Measurements from ENCODE around the gene AOAH. TPM values are rescaled to one million over a fixed set of nuclear protein-coding genes. Genes with fewer than 3 reads are reported as not detected.

AOAH gene
- total and polyA plus RNA-seq, 9 of the 15 experiments (the other 6 are each of a cell fraction or from before 2014, with no cell fraction given) = not detected

- no peaks in the 10 kb centered on the region for H3K4me1 ChIP-seq (replicated peaks in 1 of 2; ENCODE audit: control insufficient read depth in 2 of 2, insufficient read depth in 2 of 2, low read length in 2 of 2)
- DNase-seq (ENCODE audit: extremely low read depth in 1 of 4, low spot score in 3 of 4) (no peak), FAIRE-seq (no peak), ATAC-seq (no peak)
- H3K9me3 ChIP-seq (replicated peaks; ENCODE audit: control insufficient read depth, insufficient read depth, low read depth, low read length) = no peaks in the 10 kb centered on the region
- H3K9ac ChIP-seq (ENCODE audit: insufficient read depth in 1 of 2, low read depth in 2 of 2, low read length in 2 of 2) = no peak overlapping the region
- no peaks in the 10 kb centered on the region for H3K79me2 ChIP-seq (ENCODE audit: control insufficient read depth, insufficient read depth, low read length)
- no peaks in the 10 kb centered on the region for H3K9me1 ChIP-seq (ENCODE audit: control insufficient read depth, insufficient read depth, low read length)
- in situ Hi-C loops (cut with MboI) (no loop called here), intact Hi-C loops (cut with micrococcal nuclease) (no loop called here)
- H3K36me3 ChIP-seq (ENCODE audit: control insufficient read depth, insufficient read depth, low read length) = no peaks in the 10 kb centered on the region
- 0 out of 2 replicates have a peak, but pooled peaks cover 8% of the 10 kb centered on the region for H4K20me1 ChIP-seq (replicated peaks; ENCODE audit: control insufficient read depth, insufficient read depth, low read length)
- peaks cover 31 to 46% of the 10 kb centered on the region in 2 experiments for H3K27me3 ChIP-seq (ENCODE audit: control insufficient read depth in 2 of 2, insufficient read depth in 2 of 2, low read length in 2 of 2)
- BruUV-seq (replicated peaks) = no TSS peak
- H3K27ac ChIP-seq (ENCODE audit: extremely low read depth, low read depth, low read length) = no peak overlapping the region
- H3K4me2 ChIP-seq (ENCODE audit: insufficient read depth, low read length) = no peak overlapping the region
- ChIA-PET CTCF (ENCODE audit: low intra/inter-chr PET ratio) (no interaction called here), POLR2A (interaction anchor here (0.6 kb wide), 1 partner anchor 184 kb away, joined by 4 read pairs; no protein-coding TSS in a partner anchor)
- no peak overlapping the region for H2AFZ ChIP-seq (ENCODE audit: low read depth, low read length)
- WGBS (ENCODE audit: insufficient coverage, low coverage, missing lambda C conversion rate) = 0% methylated on average over 9 of the region's 9 CpGs
- H3K4me3 ChIP-seq = no peak overlapping the region
- TF ChIP-seq GABPB1 (CRISPR knock-in tag; IDR thresholded peaks at IDR 0.05) (no peak), TBP (optimal IDR thresholded peaks at IDR 0.05; ENCODE audit: low read depth, low read length) (no peak), MLLT1 (IDR thresholded peaks at IDR 0.05) (no peak), HNRNPK (IDR thresholded peaks at IDR 0.05; ENCODE audit: low read depth, low read length, poor library complexity, severe bottlenecking) (no peak), POLR2A (conservative IDR thresholded peaks at IDR 0.05) (no peak), MYNN (IDR thresholded peaks at IDR 0.05) (no peak), MYNN (CRISPR knock-in tag; IDR thresholded peaks at IDR 0.05) (no peak), ELF2 (CRISPR knock-in tag; IDR thresholded peaks at IDR 0.05) (no peak), KAT8 (IDR thresholded peaks at IDR 0.05; ENCODE audit: low read depth) (no peak), ZFP36 (IDR thresholded peaks at IDR 0.05; ENCODE audit: low read depth, low read length, partially characterized antibody) (no peak), U2AF2 (optimal IDR thresholded peaks at IDR 0.05; ENCODE audit: low read depth, low read length) (no peak), BCLAF1 (IDR thresholded peaks at IDR 0.05; ENCODE audit: borderline replicate concordance in 1 of 2, control insufficient read depth in 1 of 2, low read depth in 2 of 2, low read length in 1 of 2) (no peak)
- TF ChIP-seq, protein P1, sequence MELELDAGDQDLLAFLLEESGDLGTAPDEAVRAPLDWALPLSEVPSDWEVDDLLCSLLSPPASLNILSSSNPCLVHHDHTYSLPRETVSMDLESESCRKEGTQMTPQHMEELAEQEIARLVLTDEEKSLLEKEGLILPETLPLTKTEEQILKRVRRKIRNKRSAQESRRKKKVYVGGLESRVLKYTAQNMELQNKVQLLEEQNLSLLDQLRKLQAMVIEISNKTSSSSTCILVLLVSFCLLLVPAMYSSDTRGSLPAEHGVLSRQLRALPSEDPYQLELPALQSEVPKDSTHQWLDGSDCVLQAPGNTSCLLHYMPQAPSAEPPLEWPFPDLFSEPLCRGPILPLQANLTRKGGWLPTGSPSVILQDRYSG (tag; conservative IDR thresholded peaks at IDR 0.05; ENCODE audit: low read depth) = no peak
- TF ChIP-seq, protein P2, sequence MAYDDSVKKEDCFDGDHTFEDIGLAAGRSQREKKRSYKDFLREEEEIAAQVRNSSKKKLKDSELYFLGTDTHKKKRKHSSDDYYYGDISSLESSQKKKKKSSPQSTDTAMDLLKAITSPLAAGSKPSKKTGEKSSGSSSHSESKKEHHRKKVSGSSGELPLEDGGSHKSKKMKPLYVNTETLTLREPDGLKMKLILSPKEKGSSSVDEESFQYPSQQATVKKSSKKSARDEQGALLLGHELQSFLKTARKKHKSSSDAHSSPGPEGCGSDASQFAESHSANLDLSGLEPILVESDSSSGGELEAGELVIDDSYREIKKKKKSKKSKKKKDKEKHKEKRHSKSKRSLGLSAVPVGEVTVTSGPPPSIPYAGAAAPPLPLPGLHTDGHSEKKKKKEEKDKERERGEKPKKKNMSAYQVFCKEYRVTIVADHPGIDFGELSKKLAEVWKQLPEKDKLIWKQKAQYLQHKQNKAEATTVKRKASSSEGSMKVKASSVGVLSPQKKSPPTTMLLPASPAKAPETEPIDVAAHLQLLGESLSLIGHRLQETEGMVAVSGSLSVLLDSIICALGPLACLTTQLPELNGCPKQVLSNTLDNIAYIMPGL (CRISPR knock-in tag; IDR thresholded peaks at IDR 0.05) = no peak
Measured at GRCh38 chr7:36535866-36536664, 188.2 kb downstream of the AOAH start.
